Suprapubic skin (tissue), 3 donors: Measurements from ENCODE around the gene SNRPB2.

ENCODE experiments used
- EP300 ChIP-seq: sonication (generic); formaldehyde crosslinking; IDR thresholded peaks from one replicate; pipeline ENCODE4 v1.6.1; 2017; ENCODE audit warnings: antibody characterized with exemption
- POLR2A ChIP-seq, 2 donors: fragments of 450-650 bp; IDR thresholded peaks; one replicate each; pipeline ENCODE4 v1.6.1; 2017; ENCODE audit warnings: antibody characterized with exemption in 2 of 2, mild to moderate bottlenecking in 2 of 2, moderate library complexity in 2 of 2
- TF ChIP-seq, protein P1 (sequence below), 2 donors: fragments of 200-600 bp in 1 of 2; fragments of 450-650 bp in 1 of 2; sonication (generic) in 1 of 2; IDR thresholded peaks; one replicate each; pipeline ENCODE4 v1.5.1; 2016 to 2019; ENCODE audit warnings: antibody characterized with exemption in 2 of 2, mild to moderate bottlenecking in 1 of 2, moderate library complexity in 1 of 2

DNA sequence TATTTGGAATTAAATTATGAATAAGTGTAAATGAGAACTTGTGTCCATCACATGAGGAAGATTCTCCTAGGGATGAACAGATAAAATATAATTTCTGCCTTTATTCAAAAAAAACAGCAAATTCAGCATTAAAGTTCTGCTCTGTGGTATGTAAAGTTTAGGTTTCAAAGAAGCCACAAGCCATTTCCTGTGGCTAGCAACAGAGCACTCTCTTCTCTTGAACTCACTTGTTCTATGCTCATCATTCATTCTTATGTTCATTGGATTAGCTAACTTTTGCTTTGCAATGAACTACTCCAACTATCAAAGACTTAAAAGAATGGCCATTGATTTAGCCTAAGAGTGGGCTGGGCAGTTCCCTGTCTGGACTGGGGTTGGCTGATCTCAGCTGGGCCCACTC lies 20.8 kb upstream of the SNRPB2 start:
- TF ChIP-seq, protein P1, sequence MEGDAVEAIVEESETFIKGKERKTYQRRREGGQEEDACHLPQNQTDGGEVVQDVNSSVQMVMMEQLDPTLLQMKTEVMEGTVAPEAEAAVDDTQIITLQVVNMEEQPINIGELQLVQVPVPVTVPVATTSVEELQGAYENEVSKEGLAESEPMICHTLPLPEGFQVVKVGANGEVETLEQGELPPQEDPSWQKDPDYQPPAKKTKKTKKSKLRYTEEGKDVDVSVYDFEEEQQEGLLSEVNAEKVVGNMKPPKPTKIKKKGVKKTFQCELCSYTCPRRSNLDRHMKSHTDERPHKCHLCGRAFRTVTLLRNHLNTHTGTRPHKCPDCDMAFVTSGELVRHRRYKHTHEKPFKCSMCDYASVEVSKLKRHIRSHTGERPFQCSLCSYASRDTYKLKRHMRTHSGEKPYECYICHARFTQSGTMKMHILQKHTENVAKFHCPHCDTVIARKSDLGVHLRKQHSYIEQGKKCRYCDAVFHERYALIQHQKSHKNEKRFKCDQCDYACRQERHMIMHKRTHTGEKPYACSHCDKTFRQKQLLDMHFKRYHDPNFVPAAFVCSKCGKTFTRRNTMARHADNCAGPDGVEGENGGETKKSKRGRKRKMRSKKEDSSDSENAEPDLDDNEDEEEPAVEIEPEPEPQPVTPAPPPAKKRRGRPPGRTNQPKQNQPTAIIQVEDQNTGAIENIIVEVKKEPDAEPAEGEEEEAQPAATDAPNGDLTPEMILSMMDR (IDR thresholded peaks at IDR 0.05), result no peak
- TF ChIP-seq EP300 (no peak), POLR2A (IDR thresholded peaks at IDR 0.05) (no peak)
